ENCODE results near the gene WIPI1. TPM values are rescaled to one million over a fixed set of nuclear protein-coding genes. Genes with fewer than 3 reads are reported as not detected.

Gene WIPI1
- total and polyA plus RNA-seq, 10 of the 15 experiments (the other 5 are each of a cell fraction or from before 2014, with no cell fraction given), result 6.5 to 44.5 (median 26.2) TPM

DNA sequence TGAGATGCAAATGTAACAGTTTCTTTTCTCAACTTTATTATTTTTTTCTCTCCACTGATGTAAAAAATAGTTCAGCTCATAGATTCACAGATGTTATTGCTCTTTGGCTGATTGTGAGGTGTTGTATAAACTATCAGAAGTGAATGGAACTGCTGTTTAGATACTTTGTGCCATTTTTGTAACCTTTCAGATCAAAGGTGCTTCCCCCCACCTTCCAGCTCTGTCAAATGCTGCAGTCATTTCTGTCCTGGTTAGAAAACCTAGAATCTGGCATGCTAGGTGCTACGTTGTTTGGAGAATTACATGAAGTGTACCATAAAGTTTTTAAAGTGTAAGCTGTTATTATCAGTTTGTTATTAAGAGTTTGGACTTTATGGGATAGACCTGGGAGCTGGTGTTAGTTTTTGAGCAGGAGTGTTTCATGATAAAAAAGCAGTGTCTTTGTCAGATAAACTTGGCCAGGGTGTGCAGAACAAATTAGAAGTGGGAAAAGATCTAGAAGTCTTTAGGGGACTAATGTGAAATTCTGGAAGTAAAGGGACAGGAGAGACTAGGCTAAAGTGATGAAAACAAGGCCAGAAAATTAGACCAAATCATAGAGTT lies 1.8 kb upstream of the WIPI1 start (continued):
- TF ChIP-seq, protein P1, sequence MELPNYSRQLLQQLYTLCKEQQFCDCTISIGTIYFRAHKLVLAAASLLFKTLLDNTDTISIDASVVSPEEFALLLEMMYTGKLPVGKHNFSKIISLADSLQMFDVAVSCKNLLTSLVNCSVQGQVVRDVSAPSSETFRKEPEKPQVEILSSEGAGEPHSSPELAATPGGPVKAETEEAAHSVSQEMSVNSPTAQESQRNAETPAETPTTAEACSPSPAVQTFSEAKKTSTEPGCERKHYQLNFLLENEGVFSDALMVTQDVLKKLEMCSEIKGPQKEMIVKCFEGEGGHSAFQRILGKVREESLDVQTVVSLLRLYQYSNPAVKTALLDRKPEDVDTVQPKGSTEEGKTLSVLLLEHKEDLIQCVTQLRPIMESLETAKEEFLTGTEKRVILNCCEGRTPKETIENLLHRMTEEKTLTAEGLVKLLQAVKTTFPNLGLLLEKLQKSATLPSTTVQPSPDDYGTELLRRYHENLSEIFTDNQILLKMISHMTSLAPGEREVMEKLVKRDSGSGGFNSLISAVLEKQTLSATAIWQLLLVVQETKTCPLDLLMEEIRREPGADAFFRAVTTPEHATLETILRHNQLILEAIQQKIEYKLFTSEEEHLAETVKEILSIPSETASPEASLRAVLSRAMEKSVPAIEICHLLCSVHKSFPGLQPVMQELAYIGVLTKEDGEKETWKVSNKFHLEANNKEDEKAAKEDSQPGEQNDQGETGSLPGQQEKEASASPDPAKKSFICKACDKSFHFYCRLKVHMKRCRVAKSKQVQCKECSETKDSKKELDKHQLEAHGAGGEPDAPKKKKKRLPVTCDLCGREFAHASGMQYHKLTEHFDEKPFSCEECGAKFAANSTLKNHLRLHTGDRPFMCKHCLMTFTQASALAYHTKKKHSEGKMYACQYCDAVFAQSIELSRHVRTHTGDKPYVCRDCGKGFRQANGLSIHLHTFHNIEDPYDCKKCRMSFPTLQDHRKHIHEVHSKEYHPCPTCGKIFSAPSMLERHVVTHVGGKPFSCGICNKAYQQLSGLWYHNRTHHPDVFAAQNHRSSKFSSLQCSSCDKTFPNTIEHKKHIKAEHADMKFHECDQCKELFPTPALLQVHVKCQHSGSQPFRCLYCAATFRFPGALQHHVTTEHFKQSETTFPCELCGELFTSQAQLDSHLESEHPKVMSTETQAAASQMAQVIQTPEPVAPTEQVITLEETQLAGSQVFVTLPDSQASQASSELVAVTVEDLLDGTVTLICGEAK (IDR thresholded peaks at IDR 0.05; ENCODE audit: borderline replicate concordance), result peak; percentile 68
- TF ChIP-seq FOS (IDR thresholded peaks at IDR 0.05; ENCODE audit: borderline replicate concordance, extremely low read depth, insufficient read length), result no peak
- no peak for TF ChIP-seq YBX1 (IDR thresholded peaks at IDR 0.05)
- peak; percentile 60 for TF ChIP-seq IRF4 (IDR thresholded peaks at IDR 0.05; ENCODE audit: low read depth, low read length)
- TF ChIP-seq ASH2L (IDR thresholded peaks at IDR 0.05; ENCODE audit: borderline replicate concordance, low read depth), result 0 out of 2 replicates have a peak, but pooled peaks have one; percentile 1
- TF ChIP-seq, protein P2, sequence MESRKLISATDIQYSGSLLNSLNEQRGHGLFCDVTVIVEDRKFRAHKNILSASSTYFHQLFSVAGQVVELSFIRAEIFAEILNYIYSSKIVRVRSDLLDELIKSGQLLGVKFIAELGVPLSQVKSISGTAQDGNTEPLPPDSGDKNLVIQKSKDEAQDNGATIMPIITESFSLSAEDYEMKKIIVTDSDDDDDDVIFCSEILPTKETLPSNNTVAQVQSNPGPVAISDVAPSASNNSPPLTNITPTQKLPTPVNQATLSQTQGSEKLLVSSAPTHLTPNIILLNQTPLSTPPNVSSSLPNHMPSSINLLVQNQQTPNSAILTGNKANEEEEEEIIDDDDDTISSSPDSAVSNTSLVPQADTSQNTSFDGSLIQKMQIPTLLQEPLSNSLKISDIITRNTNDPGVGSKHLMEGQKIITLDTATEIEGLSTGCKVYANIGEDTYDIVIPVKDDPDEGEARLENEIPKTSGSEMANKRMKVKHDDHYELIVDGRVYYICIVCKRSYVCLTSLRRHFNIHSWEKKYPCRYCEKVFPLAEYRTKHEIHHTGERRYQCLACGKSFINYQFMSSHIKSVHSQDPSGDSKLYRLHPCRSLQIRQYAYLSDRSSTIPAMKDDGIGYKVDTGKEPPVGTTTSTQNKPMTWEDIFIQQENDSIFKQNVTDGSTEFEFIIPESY (IDR thresholded peaks at IDR 0.05), result no peak
- TF ChIP-seq PAX8 (IDR thresholded peaks at IDR 0.05), result no peak
- no peak for TF ChIP-seq STAT1 (conservative IDR thresholded peaks at IDR 0.05)
- TF ChIP-seq ESRRA (IDR thresholded peaks at IDR 0.05; ENCODE audit: low read length), result no peak
- TF ChIP-seq CHD4 (IDR thresholded peaks at IDR 0.05), result no peak
- TF ChIP-seq STAT3 (IDR thresholded peaks at IDR 0.05; ENCODE audit: low read depth, low read length), result no peak
- no peak for TF ChIP-seq RB1 (IDR thresholded peaks at IDR 0.05; ENCODE audit: borderline replicate concordance)
- TF ChIP-seq PML (IDR thresholded peaks at IDR 0.05; ENCODE audit: low read length), result no peak; the same call in 1 of the 2 replicates
- TF ChIP-seq, protein P3, sequence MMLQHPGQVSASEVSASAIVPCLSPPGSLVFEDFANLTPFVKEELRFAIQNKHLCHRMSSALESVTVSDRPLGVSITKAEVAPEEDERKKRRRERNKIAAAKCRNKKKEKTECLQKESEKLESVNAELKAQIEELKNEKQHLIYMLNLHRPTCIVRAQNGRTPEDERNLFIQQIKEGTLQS (IDR thresholded peaks at IDR 0.05; ENCODE audit: borderline replicate concordance, extremely low read depth, low read depth, low read length), result no peak
- no peak for TF ChIP-seq ATF7 (IDR thresholded peaks at IDR 0.05; ENCODE audit: low read depth)
- peak; percentile 45; the same call in 1 of the 2 replicates for TF ChIP-seq FOXM1 (IDR thresholded peaks at IDR 0.05; ENCODE audit: low read depth, low read length)
- TF ChIP-seq BCL11A (IDR thresholded peaks at IDR 0.05; ENCODE audit: low read depth, low read length), result no peak
- TF ChIP-seq CBFB (IDR thresholded peaks at IDR 0.05; ENCODE audit: low read depth), result no peak; the same call in 1 of the 2 replicates
- no peak for TF ChIP-seq CREB1 (IDR thresholded peaks at IDR 0.05; ENCODE audit: low read depth)
- no peak for TF ChIP-seq ZSCAN29 (IDR thresholded peaks at IDR 0.05)
- 0 out of 2 replicates have a peak, but pooled peaks have one; percentile 26 for TF ChIP-seq JUND (IDR thresholded peaks at IDR 0.05; ENCODE audit: low read depth, low read length)
- TF ChIP-seq, protein P4, sequence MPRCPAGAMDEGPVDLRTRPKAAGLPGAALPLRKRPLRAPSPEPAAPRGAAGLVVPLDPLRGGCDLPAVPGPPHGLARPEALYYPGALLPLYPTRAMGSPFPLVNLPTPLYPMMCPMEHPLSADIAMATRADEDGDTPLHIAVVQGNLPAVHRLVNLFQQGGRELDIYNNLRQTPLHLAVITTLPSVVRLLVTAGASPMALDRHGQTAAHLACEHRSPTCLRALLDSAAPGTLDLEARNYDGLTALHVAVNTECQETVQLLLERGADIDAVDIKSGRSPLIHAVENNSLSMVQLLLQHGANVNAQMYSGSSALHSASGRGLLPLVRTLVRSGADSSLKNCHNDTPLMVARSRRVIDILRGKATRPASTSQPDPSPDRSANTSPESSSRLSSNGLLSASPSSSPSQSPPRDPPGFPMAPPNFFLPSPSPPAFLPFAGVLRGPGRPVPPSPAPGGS (IDR thresholded peaks at IDR 0.05; ENCODE audit: borderline replicate concordance, insufficient read depth, low read depth, low read length, poor library complexity, severe bottlenecking), result no peak
- TF ChIP-seq NR2C2 (IDR thresholded peaks at IDR 0.05; ENCODE audit: borderline replicate concordance, control insufficient read depth, insufficient read length, low read depth), result no peak
